Caco-2 (cell line): ENCODE results near the gene C22orf15. TPM values are rescaled to one million over a fixed set of nuclear protein-coding genes. Genes with fewer than 3 reads are reported as not detected.

Source experiments
- Bru-seq: library from RNA; stranded (reverse); fragments of 400-500 nt; gene quantifications from one replicate; lab custom pipeline; 2021; lab: Mats Ljungman, UMichigan
- BruChase-seq, 2 experiments: library from RNA; stranded (reverse); fragments of 400-500 nt; gene quantifications; one replicate each; lab custom pipeline; 2021; lab: Mats Ljungman, UMichigan
- BruUV-seq: library from RNA; stranded (reverse); fragments of 400-500 nt; replicated peaks from 2 replicates; lab custom pipeline; 2021; lab: Mats Ljungman, UMichigan
- CTCF ChIA-PET: fragments of 300-600 bp; sonication (Branson Sonifier 250); formaldehyde crosslinking; loops from one replicate; lab custom pipeline; 2022; ENCODE audit warnings: antibody characterized with exemption; lab: Charles Lee
- POLR2A ChIA-PET: fragments of 300-600 bp; sonication (Branson Sonifier 250); formaldehyde crosslinking; loops from one replicate; lab custom pipeline; 2022; ENCODE audit warnings: antibody characterized with exemption; lab: Charles Lee
- DNase-seq, 2 experiments: peaks; one replicate each; pipeline versions ENCODE4 v3.0.0 to v3.0.0-alpha.2; 2020 to 2022
- H3K27me3 ChIP-seq: replicated peaks from 2 replicates; pipeline ENCODE4 v1.6.0; 2011; ENCODE audit warnings: low read length; ENCODE audit not compliant: control insufficient read depth, insufficient read depth
- H3K36me3 ChIP-seq: 2 replicates; pipeline ENCODE4 v1.5.1; 2011; ENCODE audit warnings: low read length; ENCODE audit not compliant: control insufficient read depth, insufficient read depth
- H3K4me1 ChIP-seq: fragments of 250-450 bp; sonication (Bioruptor Pico); 2 replicates; pipeline ENCODE4 v1.5.1; 2020; ENCODE audit warnings: mild to moderate bottlenecking
- H3K4me3 ChIP-seq: 2 replicates; pipeline ENCODE4 v1.5.1; 2011; ENCODE audit warnings: low read depth, mild to moderate bottlenecking, control low read depth, low read length
- H3K9me3 ChIP-seq: fragments of 250-450 bp; sonication (Bioruptor Pico); 2 replicates; pipeline ENCODE4 v1.5.1; 2020; ENCODE audit warnings: mild to moderate bottlenecking, moderate library complexity
- H3K27ac Mint-ChIP-seq: one replicate; pipeline ENCODE4 v1.8.0; 2022; ENCODE audit warnings: mixed read lengths; ENCODE audit not compliant: unreplicated experiment
- H3K27me3 Mint-ChIP-seq: one replicate; pipeline ENCODE4 v1.8.0; 2022; ENCODE audit warnings: mixed read lengths; ENCODE audit not compliant: insufficient read depth, unreplicated experiment
- H3K36me3 Mint-ChIP-seq: one replicate; pipeline ENCODE4 v1.8.0; 2022; ENCODE audit warnings: mild to moderate bottlenecking, mixed read lengths; ENCODE audit not compliant: insufficient read depth, unreplicated experiment
- H3K4me1 Mint-ChIP-seq: one replicate; pipeline ENCODE4 v1.8.0; 2022; ENCODE audit warnings: low read depth, mixed read lengths; ENCODE audit not compliant: unreplicated experiment
- H3K4me3 Mint-ChIP-seq: one replicate; pipeline ENCODE4 v1.8.0; 2022; ENCODE audit warnings: mild to moderate bottlenecking, moderate library complexity, mixed read lengths; ENCODE audit not compliant: unreplicated experiment
- H3K9me3 Mint-ChIP-seq: one replicate; pipeline ENCODE4 v1.8.0; 2022; ENCODE audit warnings: mixed read lengths; ENCODE audit not compliant: unreplicated experiment
- intact Hi-C: fragments of 100-400 bp; cut with micrococcal nuclease; formaldehyde crosslinking; loops from one replicate; pipeline ENCODE4 v1.10.0; 2022; ENCODE audit not compliant: unreplicated experiment
- long read RNA-seq: library from polyadenylated mRNA; stranded (forward); transcript quantifications from one replicate; pipeline ENCODE4 v2.0.0, GENCODE V29; 2022
- total RNA-seq: library from RNA; stranded (reverse); gene quantifications from 2 replicates; pipeline ENCODE4 v1.2.3, GENCODE V29; 2022
- TF ChIP-seq, protein P1 (sequence below), 2 experiments: fragments of 200-600 bp in 1 of 2; IDR thresholded peaks; 1 replicate in 1 of 2; 2 replicates in 1 of 2; pipeline versions ENCODE4 v1.5.1 to v1.8.0; 2011 to 2022; ENCODE audit warnings: antibody characterized with exemption in 1 of 2, control low read depth in 1 of 2, inconsistent platforms in 1 of 2, low read depth in 1 of 2, low read length in 1 of 2, mild to moderate bottlenecking in 1 of 2, moderate library complexity in 1 of 2; ENCODE audit not compliant: insufficient read depth in 1 of 2, severe bottlenecking in 1 of 2, unreplicated experiment in 1 of 2

The C22orf15 gene, protein sequence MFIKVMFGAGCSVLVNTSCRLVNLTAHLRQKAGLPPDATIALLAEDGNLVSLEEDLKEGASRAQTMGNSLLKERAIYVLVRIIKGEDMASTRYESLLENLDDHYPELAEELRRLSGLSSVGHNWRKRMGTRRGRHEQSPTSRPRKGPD
- total RNA-seq (not detected in 2 replicates), Bru-seq, nascent RNA (percentile 21 among the genes with signal in this experiment), BruChase-seq, experiment 1, labeled RNA remaining after a 2-hour chase (not detected), BruChase-seq, experiment 2, labeled RNA remaining after a 6-hour chase (not detected)
- long read RNA-seq, partial matches to known transcripts: 0 of 2 reads
- long read RNA-seq, other reads (novel, unspliced or antisense): 2 of 2 reads

DNA sequence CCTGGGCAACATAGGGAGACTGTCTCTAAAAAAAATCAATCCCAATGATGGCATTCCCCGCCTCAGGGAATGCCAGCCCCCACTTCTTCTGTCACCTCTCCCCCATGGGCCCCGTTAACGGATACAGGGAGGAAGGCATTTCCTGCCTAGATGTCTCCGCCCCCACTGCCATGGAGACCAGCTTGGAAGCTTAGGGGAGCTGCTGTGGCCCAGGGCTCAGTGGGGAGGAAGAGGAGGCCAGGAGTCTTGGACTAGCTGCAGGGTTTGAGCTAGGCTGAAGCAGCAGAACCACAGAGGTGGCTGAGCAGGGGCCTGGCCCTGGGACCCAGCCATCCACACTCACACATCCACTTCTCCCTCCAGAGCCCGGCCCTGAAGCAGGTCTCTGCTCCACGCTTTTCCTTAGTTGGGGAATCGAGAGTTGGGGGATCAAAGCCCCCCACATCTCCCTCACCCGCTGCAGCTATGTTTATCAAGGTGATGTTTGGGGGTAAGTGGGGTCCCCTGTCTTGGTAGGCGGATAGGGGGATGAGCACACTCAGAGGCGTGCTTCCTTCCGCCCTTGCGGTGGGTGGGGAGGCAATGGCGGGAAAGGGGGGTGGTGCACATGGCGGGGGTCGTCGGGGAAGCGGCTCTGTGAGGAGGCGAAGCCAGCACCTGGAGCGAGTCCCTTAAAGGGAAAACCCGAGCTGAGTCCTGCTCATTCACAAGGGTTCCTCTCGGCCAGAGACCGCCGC lies at the start of gene C22orf15:
Gene C22orf15 (plus strand): TSS at position 149 of the 737 bp plus-strand sequence. CDS start 317 bp downstream, at position 466.
- H3K36me3 Mint-ChIP-seq: peaks cover 11% of the 10 kb centered on the region
- H3K27me3 Mint-ChIP-seq: no peaks in the 10 kb centered on the region
- intact Hi-C loops: no loop called here
- peaks cover 1% of the 10 kb centered on the region for H3K36me3 ChIP-seq
- H3K27me3 ChIP-seq: no peaks in the 10 kb centered on the region
- H3K9me3 ChIP-seq: no peaks in the 10 kb centered on the region
- no peak for DNase-seq
- BruUV-seq: no TSS peak
- POLR2A ChIA-PET: interaction anchor here (0.5 to 0.6 kb wide), 2 partner anchors 12 to 151 kb away, joined by 3 to 4 read pairs; partner anchors contain the start of gene ZNF70
- CTCF ChIA-PET: no interaction called here
- H3K4me1 ChIP-seq: peaks cover 7% of the 10 kb centered on the region
- no peaks in the 10 kb centered on the region for H3K9me3 Mint-ChIP-seq
- no peaks in the 10 kb centered on the region for H3K4me1 Mint-ChIP-seq
- no peak within 1 kb of the TSS for H3K27ac Mint-ChIP-seq
- TF ChIP-seq, protein P1, sequence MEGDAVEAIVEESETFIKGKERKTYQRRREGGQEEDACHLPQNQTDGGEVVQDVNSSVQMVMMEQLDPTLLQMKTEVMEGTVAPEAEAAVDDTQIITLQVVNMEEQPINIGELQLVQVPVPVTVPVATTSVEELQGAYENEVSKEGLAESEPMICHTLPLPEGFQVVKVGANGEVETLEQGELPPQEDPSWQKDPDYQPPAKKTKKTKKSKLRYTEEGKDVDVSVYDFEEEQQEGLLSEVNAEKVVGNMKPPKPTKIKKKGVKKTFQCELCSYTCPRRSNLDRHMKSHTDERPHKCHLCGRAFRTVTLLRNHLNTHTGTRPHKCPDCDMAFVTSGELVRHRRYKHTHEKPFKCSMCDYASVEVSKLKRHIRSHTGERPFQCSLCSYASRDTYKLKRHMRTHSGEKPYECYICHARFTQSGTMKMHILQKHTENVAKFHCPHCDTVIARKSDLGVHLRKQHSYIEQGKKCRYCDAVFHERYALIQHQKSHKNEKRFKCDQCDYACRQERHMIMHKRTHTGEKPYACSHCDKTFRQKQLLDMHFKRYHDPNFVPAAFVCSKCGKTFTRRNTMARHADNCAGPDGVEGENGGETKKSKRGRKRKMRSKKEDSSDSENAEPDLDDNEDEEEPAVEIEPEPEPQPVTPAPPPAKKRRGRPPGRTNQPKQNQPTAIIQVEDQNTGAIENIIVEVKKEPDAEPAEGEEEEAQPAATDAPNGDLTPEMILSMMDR (IDR thresholded peaks at IDR 0.05; ENCODE audit: insufficient read depth in 1 of 2, low read depth in 1 of 2, low read length in 1 of 2, severe bottlenecking in 1 of 2, unreplicated experiment in 1 of 2): no peak
- H3K4me3 Mint-ChIP-seq: no peak within 1 kb of the TSS
- no peak within 1 kb of the TSS for H3K4me3 ChIP-seq

DNA sequence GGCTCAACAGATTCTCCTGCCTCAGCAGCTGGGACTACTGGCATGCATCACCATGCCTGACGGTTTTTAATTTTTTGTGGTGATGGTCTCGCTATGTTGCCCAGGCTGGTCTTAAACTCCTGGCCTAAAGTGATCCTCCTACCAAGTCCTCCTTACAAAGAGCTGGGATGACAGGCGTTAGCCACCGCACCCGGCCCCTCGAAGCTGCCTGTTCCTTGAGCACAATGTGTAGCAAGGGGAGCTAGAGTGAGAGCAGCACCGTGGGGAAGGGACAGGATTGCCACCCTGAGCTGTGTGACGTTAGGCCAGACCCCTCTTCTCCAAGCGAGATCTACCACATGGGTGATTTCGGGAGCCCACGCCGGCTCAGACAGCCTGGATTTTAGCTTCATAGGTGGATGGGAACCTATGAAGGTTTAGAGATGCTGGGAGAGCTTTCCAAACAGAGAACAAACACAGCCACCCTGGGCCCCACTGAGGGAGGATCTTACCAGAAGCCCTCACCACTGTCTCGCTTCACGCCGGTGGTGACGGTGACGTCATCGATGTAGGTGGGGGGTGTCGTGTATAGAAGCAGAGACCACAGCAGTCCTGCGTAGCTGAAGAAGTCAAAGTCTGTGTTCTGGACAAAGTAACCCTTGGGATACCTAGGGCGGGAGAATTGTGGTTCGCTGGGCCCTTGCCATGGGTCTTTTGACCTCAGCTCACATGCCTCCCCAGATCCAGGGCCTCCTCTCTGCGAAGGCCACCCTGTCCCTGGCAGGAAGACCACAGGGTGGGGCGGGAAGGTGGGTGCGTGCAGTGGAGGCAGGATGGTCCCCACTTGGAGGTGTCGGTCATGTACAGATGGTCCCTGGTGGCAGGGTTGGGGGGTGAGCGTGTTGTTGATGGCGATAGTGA lies 48.8 kb upstream of the C22orf15 start:
- no peaks in the 10 kb centered on the region for H3K27me3 ChIP-seq
- peaks cover 4% of the 10 kb centered on the region; the same call in 1 of the 2 replicates for H3K4me1 ChIP-seq
- Mint-ChIP-seq H3K4me3 (no peak overlapping the region), H3K9me3 (no peaks in the 10 kb centered on the region), H3K27me3 (no peaks in the 10 kb centered on the region), H3K27ac (no peak overlapping the region), H3K36me3 (peaks cover 46% of the 10 kb centered on the region), H3K4me1 (no peaks in the 10 kb centered on the region)
- H3K36me3 ChIP-seq: no peaks in the 10 kb centered on the region; the same call in 1 of the 2 replicates
- intact Hi-C loops: no loop called here
- BruUV-seq: no TSS peak
- H3K4me3 ChIP-seq: no peak overlapping the region
- POLR2A ChIA-PET: interaction anchor here (0.6 kb wide), 1 partner anchor 85 kb away, joined by 3 read pairs; no protein-coding TSS in a partner anchor
- H3K9me3 ChIP-seq: no peaks in the 10 kb centered on the region
- CTCF ChIA-PET: interaction anchor here (0.5 to 0.6 kb wide), 3 partner anchors 10 to 83 kb away, joined by 3 to 4 read pairs (median 3); no protein-coding TSS in a partner anchor
- TF ChIP-seq, protein P1 (IDR thresholded peaks at IDR 0.05; ENCODE audit: insufficient read depth in 1 of 2, low read depth in 1 of 2, low read length in 1 of 2, severe bottlenecking in 1 of 2, unreplicated experiment in 1 of 2): no peak
- DNase-seq: no peak
